Thyroid gland (tissue), 4 donors: ENCODE measurements around the gene LAMB3.

ENCODE experiments used
- CTCF ChIP-seq, 6 experiments: fragments of 200-600 bp in 3 of 6; fragments of 450-650 bp in 3 of 6; sonication (generic) in 3 of 6; IDR thresholded peaks; one replicate each; pipeline ENCODE4 v1.5.1; 2016 to 2019; ENCODE audit warnings: antibody characterized with exemption in 6 of 6, mild to moderate bottlenecking in 2 of 6, inconsistent platforms in 1 of 6, moderate library complexity in 1 of 6
- POLR2A ChIP-seq, 2 donors: fragments of 450-650 bp; IDR thresholded peaks; one replicate each; pipeline ENCODE4 v1.6.1; 2017; ENCODE audit warnings: antibody characterized with exemption in 2 of 2, mild to moderate bottlenecking in 2 of 2, moderate library complexity in 1 of 2

DNA sequence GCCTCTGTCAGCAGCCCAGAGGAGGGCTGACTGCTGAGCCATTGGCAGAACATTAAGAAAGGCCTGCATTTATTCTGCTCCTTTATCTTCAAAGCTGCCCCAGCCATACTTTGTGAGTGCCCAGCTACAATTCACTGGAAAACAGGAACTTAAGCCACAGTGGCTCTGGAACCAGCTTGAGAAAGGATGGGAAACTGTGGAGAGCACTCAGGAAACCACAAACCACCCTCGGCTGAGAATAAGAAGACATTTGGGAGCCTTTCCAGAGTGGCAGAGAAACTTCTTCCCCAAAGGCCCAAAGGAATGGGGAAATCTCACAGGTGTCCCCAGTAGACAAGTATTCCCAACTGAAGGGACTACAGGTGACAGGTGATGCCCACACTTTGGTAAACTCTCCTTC is 1.8 kb downstream of the LAMB3 start:
- no peak for TF ChIP-seq POLR2A (IDR thresholded peaks at IDR 0.05)
- no peak for TF ChIP-seq CTCF (IDR thresholded peaks at IDR 0.05)
